Keratinocyte (primary cell): ENCODE data around the gene BTBD17.

Experiments
- EZH2 ChIP-seq: IDR thresholded peaks from one replicate; pipeline ENCODE4 v1.6.1; 2012; ENCODE audit warnings: inconsistent platforms, mild to moderate bottlenecking, low read length, moderate library complexity
- TF ChIP-seq, protein P1 (sequence below), 3 experiments: IDR thresholded peaks in 1 of 3; conservative IDR thresholded peaks in 1 of 3; optimal IDR thresholded peaks in 1 of 3; 2 replicates in 2 of 3; 3 replicates in 1 of 3; pipeline versions ENCODE3 to v1.5.1; 2011; ENCODE audit warnings: low read length in 3 of 3, mild to moderate bottlenecking in 3 of 3, moderate library complexity in 2 of 3, control low read depth in 1 of 3, inconsistent platforms in 1 of 3; ENCODE audit not compliant: insufficient read depth in 2 of 3; ENCODE audit errors: extremely low read depth in 1 of 3

DNA sequence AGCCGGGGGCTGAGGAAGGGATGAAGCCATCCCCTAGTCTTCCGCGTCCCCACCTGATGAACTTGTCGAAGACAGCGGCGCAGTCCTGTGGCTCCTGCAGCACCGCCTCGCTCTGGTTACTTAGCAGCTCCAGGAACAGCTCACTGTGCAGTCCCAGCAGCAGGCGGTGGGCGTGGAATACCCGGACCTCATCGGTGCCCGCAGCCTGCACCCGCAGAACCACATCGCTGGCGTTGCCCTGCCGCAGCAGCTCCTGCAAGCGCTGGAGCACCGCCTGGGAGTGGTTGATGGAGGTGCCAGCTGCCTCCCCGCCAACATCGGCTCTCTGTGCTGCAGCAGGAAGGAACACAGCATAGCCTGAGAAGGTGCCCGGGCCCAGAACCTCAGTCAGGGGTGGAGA is 1.8 kb downstream of the BTBD17 start:
- TF ChIP-seq, protein P1, sequence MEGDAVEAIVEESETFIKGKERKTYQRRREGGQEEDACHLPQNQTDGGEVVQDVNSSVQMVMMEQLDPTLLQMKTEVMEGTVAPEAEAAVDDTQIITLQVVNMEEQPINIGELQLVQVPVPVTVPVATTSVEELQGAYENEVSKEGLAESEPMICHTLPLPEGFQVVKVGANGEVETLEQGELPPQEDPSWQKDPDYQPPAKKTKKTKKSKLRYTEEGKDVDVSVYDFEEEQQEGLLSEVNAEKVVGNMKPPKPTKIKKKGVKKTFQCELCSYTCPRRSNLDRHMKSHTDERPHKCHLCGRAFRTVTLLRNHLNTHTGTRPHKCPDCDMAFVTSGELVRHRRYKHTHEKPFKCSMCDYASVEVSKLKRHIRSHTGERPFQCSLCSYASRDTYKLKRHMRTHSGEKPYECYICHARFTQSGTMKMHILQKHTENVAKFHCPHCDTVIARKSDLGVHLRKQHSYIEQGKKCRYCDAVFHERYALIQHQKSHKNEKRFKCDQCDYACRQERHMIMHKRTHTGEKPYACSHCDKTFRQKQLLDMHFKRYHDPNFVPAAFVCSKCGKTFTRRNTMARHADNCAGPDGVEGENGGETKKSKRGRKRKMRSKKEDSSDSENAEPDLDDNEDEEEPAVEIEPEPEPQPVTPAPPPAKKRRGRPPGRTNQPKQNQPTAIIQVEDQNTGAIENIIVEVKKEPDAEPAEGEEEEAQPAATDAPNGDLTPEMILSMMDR (optimal IDR thresholded peaks at IDR 0.05 in 1 of 3, IDR thresholded peaks at IDR 0.05 in 1 of 3, conservative IDR thresholded peaks at IDR 0.05 in 1 of 3; ENCODE audit: extremely low read depth in 1 of 3, insufficient read depth in 2 of 3, low read length in 3 of 3), result no peak
- TF ChIP-seq EZH2, result no peak
